Endodermal cell (in vitro differentiated cells): Measurements from ENCODE around the gene FITM2. TPM values are rescaled to one million over a fixed set of nuclear protein-coding genes. Genes with fewer than 3 reads are reported as not detected.

Experiments used
- DNase-seq: peaks from one replicate; pipeline ENCODE4 v3.0.0-alpha.2; 2017
- H3K27ac ChIP-seq: 2 replicates; pipeline ENCODE4 v1.5.1; 2013; ENCODE audit warnings: mild to moderate bottlenecking, low read depth, low read length, moderate library complexity
- H3K27me3 ChIP-seq: 2 replicates; pipeline ENCODE4 v1.6.1; 2013; ENCODE audit warnings: mild to moderate bottlenecking, low read length, moderate library complexity; ENCODE audit not compliant: insufficient read depth, control insufficient read depth, poor library complexity, severe bottlenecking
- H3K36me3 ChIP-seq: 2 replicates; pipeline ENCODE4 v1.7.0; 2013; ENCODE audit warnings: mild to moderate bottlenecking, low read length, moderate library complexity; ENCODE audit not compliant: control insufficient read depth, insufficient read depth
- H3K4me1 ChIP-seq: one replicate; pipeline ENCODE4 v1.7.0; 2013; ENCODE audit warnings: low read length; ENCODE audit not compliant: control insufficient read depth, insufficient read depth
- H3K4me3 ChIP-seq: 2 replicates; pipeline ENCODE4 v1.5.1; 2013; ENCODE audit warnings: mild to moderate bottlenecking, low read length, moderate library complexity
- H3K9ac ChIP-seq: 2 replicates; pipeline ENCODE4 v1.6.1; 2013; ENCODE audit warnings: mild to moderate bottlenecking, low read length, moderate library complexity; ENCODE audit not compliant: poor library complexity, severe bottlenecking; ENCODE audit errors: extremely low read depth
- H3K9me3 ChIP-seq: 2 replicates; pipeline ENCODE4 v1.6.1; 2013; ENCODE audit warnings: mild to moderate bottlenecking, low read length, moderate library complexity; ENCODE audit not compliant: control insufficient read depth
- H3K27ac Mint-ChIP-seq: 2 replicates; pipeline ENCODE4 v1.8.0; 2020; ENCODE audit warnings: mixed read lengths
- H3K27me3 Mint-ChIP-seq: 2 replicates; pipeline ENCODE4 v1.8.0; 2021; ENCODE audit warnings: mild to moderate bottlenecking, mixed read lengths; ENCODE audit not compliant: insufficient read depth
- H3K36me3 Mint-ChIP-seq: 2 replicates; pipeline ENCODE4 v1.8.0; 2020; ENCODE audit warnings: low read depth, mixed read lengths
- H3K4me1 Mint-ChIP-seq: 2 replicates; pipeline ENCODE4 v1.8.0; 2020; ENCODE audit warnings: mixed read lengths
- H3K4me3 Mint-ChIP-seq: 2 replicates; pipeline ENCODE4 v1.8.0; 2020; ENCODE audit warnings: mild to moderate bottlenecking, moderate library complexity, mixed read lengths
- H3K9me3 Mint-ChIP-seq: 2 replicates; pipeline ENCODE4 v1.8.0; 2020; ENCODE audit warnings: mild to moderate bottlenecking, mixed read lengths
- CTCF ChIP-seq: fragments of 200-600 bp; sonication (generic); conservative IDR thresholded peaks from 2 replicates; pipeline ENCODE4 v1.5.0; 2021; ENCODE audit warnings: antibody characterized with exemption, mild to moderate bottlenecking
- WGBS, 2 experiments: methylation state at CpG; one replicate each; pipeline versions ENCODE4 v1.1.5 to v1.1.7; 2013; ENCODE audit warnings: missing lambda C conversion rate in 2 of 2, mixed read lengths in 1 of 2; ENCODE audit not compliant: insufficient coverage in 1 of 2, insufficient read length in 1 of 2; 5-methylcytosine and 5-hydroxymethylcytosine counted together
- total RNA-seq, 2 donors: library from RNA; stranded (reverse); fragmentation: NEBNext Ultra II Directional in 1 of 2; extraction: Animal tissue kit (Norgen Biotek cat#: 25700) in 1 of 2; gene quantifications; 2 replicates in 1 of 2; 3 replicates in 1 of 2; pipeline ENCODE4 v1.2.1, GENCODE V29; 2021

FITM2 gene
- total RNA-seq, 2 donors from 2014 or later: 2.4 to 2.9 TPM

GRCh38 chr20:44357555-44358125 is 46.6 kb upstream of the FITM2 start:
- no peaks in the 10 kb centered on the region for H3K36me3 Mint-ChIP-seq
- Histone ChIP-seq H3K27me3 (no peaks in the 10 kb centered on the region), H3K9ac (no peak overlapping the region), H3K4me1 (peaks cover 7% of the 10 kb centered on the region), H3K27ac (no peak overlapping the region), H3K4me3 (peak overlapping the region; percentile 80), H3K9me3 (no peaks in the 10 kb centered on the region), H3K36me3 (no peaks in the 10 kb centered on the region)
- no peak overlapping the region for H3K27ac Mint-ChIP-seq
- peaks cover 48% of the 10 kb centered on the region for H3K4me1 Mint-ChIP-seq
- no peaks in the 10 kb centered on the region for H3K27me3 Mint-ChIP-seq
- peak overlapping the region; percentile 72 for H3K4me3 Mint-ChIP-seq
- no peak for DNase-seq
- no peak for TF ChIP-seq CTCF
- H3K9me3 Mint-ChIP-seq: no peaks in the 10 kb centered on the region
- WGBS, 2 experiments: 88% methylated on average over 3 of the region's 4 CpGs; no CpG with 5 or more reads in 1 of the 2 experiments

GRCh38 chr20:44357020-44357419 is 46.0 kb upstream of the FITM2 start:
- peaks cover 7% of the 10 kb centered on the region for H3K4me1 ChIP-seq
- H3K9me3 ChIP-seq: no peaks in the 10 kb centered on the region
- no peak for DNase-seq
- no peaks in the 10 kb centered on the region for H3K9me3 Mint-ChIP-seq
- no peaks in the 10 kb centered on the region for H3K27me3 ChIP-seq
- WGBS, 2 experiments: 76 to 100% methylated on average over 1 to 2 of the region's 2 CpGs
- TF ChIP-seq CTCF: no peak
- peaks cover 53% of the 10 kb centered on the region for H3K4me1 Mint-ChIP-seq
- H3K36me3 ChIP-seq: no peaks in the 10 kb centered on the region
- H3K9ac ChIP-seq: peak overlapping the region; percentile 47
- no peaks in the 10 kb centered on the region for H3K27me3 Mint-ChIP-seq
- H3K4me3 ChIP-seq: peak overlapping the region; percentile 80
- no peak overlapping the region for H3K27ac ChIP-seq
- peak overlapping the region; percentile 82 for H3K27ac Mint-ChIP-seq
- no peaks in the 10 kb centered on the region for H3K36me3 Mint-ChIP-seq
- H3K4me3 Mint-ChIP-seq: peak overlapping the region; percentile 72

GRCh38 chr20:44356353-44356723 is 45.3 kb upstream of the FITM2 start:
- peak overlapping the region; percentile 82 for H3K27ac Mint-ChIP-seq
- 79 to 88% methylated on average over 14 of the region's 14 CpGs for WGBS, 2 experiments

More at GRCh38 chr20:44356353-44356723, 45.3 kb upstream of the FITM2 start:
- Mint-ChIP-seq H3K4me3 (peak overlapping the region; percentile 72), H3K4me1 (peaks cover 54% of the 10 kb centered on the region), H3K36me3 (no peaks in the 10 kb centered on the region), H3K27me3 (no peaks in the 10 kb centered on the region), H3K9me3 (no peaks in the 10 kb centered on the region)
- peaks cover 7% of the 10 kb centered on the region for H3K4me1 ChIP-seq
- no peak for DNase-seq
- H3K36me3 ChIP-seq: no peaks in the 10 kb centered on the region
- H3K9ac ChIP-seq: peak overlapping the region; percentile 47
- H3K4me3 ChIP-seq: peak overlapping the region; percentile 80
- TF ChIP-seq CTCF: no peak
- H3K9me3 ChIP-seq: no peaks in the 10 kb centered on the region
- H3K27ac ChIP-seq: no peak overlapping the region
- H3K27me3 ChIP-seq: no peaks in the 10 kb centered on the region
